Stimulated activated CD4-positive, alpha-beta T cell treated with anti-CD3 and anti-CD28 coated beads, Interleukin-4, amount 100 ng/mL, for 4 hours (primary cell): ENCODE data around the gene GRID2.
"Not testable (repeated sequence)": the region's sequence is repeated elsewhere in the genome, so short reads cannot be mapped to it uniquely, and the experiment has no call there.

ENCODE experiments used
- DNase-seq, 2 experiments: peaks; one replicate each; pipeline ENCODE4 v3.0.0-alpha.2; 2020

GRID2 gene

DNA sequence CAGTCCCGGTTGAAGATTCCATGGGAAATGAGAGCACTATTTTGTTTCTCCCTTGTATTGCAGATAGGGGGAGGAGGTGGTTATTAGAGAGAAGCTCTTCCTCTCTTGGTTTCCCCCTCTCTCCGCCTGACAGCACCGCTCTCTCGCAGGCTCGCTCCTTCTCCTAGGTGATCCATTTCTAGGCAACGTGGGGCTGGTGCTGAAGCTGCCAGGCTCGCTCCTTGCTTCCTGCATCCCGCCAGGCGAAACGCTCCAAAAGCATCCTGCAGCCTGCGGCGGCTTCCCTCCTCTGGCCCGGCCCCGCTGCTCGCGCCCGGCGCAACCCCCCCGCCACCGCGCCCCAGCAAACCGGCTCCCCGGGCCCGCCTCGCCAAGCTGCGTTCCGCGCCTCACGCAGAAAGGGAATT, at the start of gene GRID2:
GRID2 (plus strand) TSS at position 346 of the 407 bp plus-strand sequence.
- DNase-seq: no peak

DNA sequence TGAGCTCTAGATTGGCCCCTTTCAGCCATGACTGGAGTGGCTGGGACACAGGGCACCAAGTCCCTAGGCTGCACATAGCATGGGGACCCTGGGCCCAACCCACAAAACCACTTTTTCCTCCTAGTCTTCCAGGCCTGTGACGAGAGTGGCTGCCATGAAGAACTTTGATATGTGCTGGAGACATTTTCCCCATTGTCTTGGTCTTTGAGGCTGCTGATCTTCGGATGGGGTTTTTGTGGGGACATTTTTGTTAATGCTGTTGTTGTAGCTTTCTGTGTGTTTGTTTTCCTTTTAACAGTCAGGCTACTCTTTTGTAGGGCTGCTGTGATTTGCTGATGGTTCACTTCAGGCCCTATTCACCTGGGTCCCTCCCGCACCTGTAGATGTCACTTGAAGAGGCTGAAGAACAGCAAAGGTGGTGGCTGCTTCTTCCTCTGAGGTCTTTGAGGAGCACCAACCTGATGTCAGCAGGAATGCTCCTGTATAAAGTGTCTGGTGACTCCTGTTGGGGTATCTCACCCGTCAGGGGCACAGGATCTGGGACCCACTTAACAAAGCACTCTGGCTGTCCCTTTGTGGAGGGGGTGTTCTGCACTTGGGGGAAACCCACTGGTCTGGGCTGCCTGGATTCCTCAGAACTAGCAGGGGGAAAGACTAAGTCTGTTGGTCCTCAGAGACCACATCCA, 49.6 kb upstream of the GRID2 start:
- no peak for DNase-seq

- DNase-seq: no peak
These were observed 48.9 kb upstream of the GRID2 start for GRCh38 chr4:92254767-92255442.

GRCh38 chr4:92255920-92256244, 47.9 kb upstream of the GRID2 start:
- no peak for DNase-seq

DNA sequence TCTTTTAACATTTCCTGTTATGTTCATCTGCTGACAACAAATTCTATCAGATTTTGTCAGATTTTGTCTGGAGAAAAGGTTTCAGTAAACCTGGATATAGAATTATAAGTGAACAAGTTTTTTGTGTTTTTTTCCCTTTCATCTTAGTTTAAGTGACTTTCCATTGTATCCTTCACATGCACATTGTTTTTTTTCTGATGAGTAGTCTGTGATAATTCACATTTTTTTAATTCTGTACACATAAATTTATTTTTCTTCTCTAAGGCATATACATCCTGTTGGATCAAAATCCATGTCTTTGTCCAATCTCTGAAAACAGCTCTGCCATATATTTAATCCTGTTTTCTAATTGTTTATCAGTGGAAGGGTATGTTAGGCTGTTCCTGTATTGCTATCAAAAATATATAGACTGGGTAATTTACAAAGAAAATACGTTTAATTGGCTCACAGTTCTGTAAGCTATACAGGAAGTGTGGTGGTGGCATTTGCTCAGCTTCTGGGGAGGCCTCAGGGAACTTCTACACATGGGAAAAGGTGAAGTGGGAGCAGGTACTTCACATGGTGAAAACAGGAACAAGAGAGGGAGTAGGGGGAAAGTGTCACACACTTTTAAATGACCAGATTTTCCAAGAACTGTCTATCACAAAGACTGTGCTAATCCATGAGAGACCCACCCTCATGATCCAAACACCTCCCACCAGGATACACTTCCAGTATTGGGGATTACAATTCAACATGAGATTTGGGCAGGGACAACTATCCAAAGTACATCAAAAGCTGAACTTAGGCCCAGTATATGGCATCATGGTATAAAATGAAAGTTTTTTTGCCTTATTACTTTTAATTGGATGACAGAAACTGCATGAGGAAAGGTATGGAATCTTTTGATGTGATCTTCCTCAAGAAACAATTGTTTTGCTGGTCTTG, 45.6 kb upstream of the GRID2 start:
- no peak for DNase-seq

DNA sequence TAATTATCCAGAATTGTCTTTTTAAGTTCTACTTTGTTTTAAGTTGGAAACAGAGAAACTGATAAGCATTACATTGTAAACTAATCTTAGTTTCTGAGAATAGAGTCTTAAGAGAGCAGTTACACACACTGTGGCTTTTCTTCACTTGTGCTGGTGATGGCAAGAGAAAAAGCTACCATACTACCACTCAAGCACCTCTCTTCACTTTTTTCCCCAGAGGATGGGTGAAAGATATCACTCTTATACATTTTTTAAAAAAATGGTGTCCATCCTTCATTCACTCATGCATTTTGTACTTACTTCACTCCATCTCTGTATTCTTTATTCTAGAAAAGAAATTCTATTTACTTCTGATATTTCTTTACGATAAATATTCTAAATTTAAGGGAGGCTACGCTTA, 42.5 kb upstream of the GRID2 start:
- no peak for DNase-seq

GRCh38 chr4:92262371-92262770, 41.4 kb upstream of the GRID2 start:
- no peak for DNase-seq

- no peak for DNase-seq
These were observed 40.8 kb upstream of the GRID2 start for GRCh38 chr4:92263010-92263409.

DNA sequence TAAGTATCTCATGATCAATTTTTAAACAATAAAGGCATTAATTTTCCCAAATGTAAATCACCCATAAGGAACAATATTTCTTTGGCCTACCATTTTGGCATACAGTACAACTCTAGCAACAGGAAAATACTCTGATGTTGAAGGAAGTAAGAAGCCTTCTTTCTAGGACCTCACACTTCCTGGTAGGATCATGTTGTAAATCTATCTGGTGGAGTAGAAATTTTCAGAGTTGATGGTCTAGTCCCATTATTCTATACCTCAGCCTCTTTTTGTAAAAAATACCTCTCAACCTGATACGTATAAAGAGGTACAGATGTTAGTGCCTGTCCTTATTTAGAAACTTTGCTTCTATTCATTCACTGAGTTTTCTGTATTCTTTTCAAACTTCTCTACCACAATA, 40.2 kb upstream of the GRID2 start:
- no peak for DNase-seq

GRCh38 chr4:92264163-92264562, 39.6 kb upstream of the GRID2 start:
- no peak for DNase-seq

- no peak for DNase-seq
These were observed 38.7 kb upstream of the GRID2 start for GRCh38 chr4:92265021-92265420.

DNA sequence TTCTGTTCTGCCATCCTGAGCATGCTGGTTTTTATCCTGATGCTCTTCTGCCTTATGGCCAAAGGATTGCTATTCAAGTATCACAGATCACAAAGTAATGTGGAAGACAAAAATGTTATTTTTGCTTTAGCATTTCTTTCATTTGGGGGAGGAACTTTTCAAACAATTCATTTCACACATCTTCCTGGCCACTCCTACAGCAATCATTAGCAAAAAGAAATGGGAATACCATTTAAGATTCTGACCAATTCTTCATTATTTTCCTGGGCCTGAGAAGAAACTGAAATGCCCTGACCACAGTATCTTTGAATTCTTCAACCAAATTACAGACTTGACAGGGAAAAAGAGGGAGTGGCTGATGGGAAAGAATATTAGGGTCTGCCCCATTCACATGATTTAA, 38.0 kb upstream of the GRID2 start:
- no peak for DNase-seq

- no peak for DNase-seq
These were observed 37.2 kb upstream of the GRID2 start for GRCh38 chr4:92266521-92266920.

- no peak for DNase-seq
These were observed 35.1 kb upstream of the GRID2 start for GRCh38 chr4:92268642-92269041.

DNA sequence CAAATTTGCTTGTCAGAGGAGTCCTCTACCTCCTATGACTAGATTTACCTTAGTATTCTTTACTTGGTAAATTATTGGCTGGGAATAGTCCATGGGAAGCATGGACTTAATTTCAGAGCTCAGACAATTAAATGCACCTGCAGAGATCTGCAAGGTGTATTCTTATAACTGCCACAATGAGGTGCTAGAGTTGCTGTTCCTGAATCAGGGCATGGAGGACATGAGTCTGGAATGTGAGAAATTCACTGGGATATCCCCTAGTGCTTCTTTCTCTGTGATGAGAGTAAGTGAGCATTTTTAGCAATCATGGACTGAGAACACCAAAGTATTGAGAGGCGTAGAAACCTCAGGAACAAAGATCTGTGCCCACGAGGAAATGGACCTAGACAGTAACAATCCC, 32.9 kb upstream of the GRID2 start:
- DNase-seq: no peak

DNA sequence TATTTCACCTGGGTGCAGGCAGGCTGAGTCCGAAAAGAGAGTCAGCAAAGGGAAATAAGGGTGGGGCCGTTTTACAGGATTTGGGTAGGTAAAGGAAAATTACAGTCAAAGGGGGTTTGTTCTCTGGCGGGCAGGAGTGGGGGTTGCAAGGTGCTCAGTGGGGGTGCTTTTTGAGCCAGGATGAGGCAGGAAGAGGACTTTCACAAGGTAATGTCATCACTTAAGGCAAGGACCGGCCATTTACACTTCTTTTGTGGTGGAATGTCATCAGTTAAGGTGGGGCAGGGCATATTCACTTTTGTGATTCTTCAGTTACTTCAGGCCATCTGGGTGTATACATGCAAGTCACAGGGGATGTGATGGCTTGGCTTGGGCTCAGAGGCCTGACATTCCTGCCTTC, 32.2 kb upstream of the GRID2 start:
- DNase-seq: not testable (repeated sequence)

GRCh38 chr4:92277057-92277881, 26.5 kb upstream of the GRID2 start:
- DNase-seq: not testable (repeated sequence)

DNA sequence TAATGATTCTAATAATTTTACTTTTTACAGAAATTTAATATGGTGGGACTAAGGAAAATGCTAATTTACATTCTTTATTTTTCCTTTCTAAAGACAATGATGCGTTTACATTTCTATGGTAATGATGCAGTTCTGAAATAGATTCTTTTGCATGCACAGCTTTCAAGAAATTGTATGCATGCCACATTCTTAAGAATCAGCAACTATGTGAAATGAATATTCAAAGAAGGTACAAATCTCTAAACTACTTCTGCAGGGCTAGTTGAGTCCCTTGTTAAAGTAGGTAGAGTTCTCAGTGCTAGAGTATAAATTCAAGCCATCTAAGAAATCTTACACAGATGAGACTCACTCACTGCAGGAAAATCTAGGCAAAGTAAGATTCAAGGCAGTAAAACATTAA, 24.5 kb upstream of the GRID2 start:
- DNase-seq: no peak

GRCh38 chr4:92299152-92299551, 4.6 kb upstream of the GRID2 start:
- no peak for DNase-seq

DNA sequence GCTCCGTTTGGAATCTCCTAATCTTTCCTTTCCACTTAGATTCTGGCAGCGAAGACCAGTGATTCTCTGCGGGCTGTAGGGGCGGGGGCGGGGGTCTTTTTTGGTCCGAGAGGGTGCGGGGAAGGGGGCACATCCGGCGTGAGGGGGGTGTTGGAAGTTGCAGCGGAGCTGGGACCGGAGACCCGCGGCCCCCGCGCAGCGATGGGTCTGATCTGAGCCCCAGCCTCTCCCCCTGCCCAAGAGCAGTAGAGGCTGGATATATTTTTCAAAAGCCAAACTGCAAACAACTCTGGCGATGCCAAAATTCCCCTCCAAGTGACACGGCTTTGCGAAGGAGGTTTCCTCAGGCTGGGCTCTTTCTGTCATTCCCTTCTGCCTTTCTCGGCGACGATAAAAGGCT, 355 bp downstream of the GRID2 start:
- DNase-seq: no peak

DNA sequence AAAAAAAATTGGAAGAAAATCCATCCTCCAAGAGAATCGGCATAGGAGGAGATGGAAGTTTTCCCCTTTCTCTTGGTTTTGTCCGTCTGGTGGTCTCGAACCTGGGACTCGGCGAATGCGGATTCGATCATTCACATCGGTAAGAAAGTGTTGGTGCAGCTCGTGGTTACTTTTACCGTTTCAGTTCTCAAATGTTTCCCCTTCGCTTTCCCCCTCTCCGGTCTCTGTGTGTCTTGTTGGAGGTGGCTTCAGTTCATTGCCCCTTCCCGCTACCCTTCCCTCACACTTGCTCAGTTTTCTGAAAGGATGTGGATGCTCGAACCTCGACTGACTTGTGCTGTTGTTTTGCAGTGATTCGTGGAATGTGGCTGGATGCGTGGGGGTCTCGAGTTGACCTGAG, 840 bp downstream of the GRID2 start:
- DNase-seq: no peak

- DNase-seq: no peak
These were observed 1.5 kb downstream of the GRID2 start for GRCh38 chr4:92305148-92305877.
